ENCODE data around the gene DNAH2. TPM values are rescaled to one million over a fixed set of nuclear protein-coding genes. Genes with fewer than 3 reads are reported as not detected.

Gene DNAH2
- total RNA-seq, 1 experiment from 2014 or later: 0.13 TPM

GRCh38 chr17:7818026-7818425, 100.5 kb downstream of the DNAH2 start:
- H3K27me3 ChIP-seq (ENCODE audit: control insufficient read depth, insufficient read depth, low read length): no peaks in the 10 kb centered on the region
- no peaks in the 10 kb centered on the region for H3K9me3 ChIP-seq (ENCODE audit: control insufficient read depth, insufficient read depth, low read depth, low read length)
- CTCF ChIA-PET: no interaction called here
- in situ Hi-C loops (cut with HindIII; ENCODE audit: low pct_unique_long_range_greater_than_20kb, low sequenced_read_pairs) (no loop called here), intact Hi-C loops (cut with micrococcal nuclease; ENCODE audit: unreplicated experiment) (no loop called here)
- no peak overlapping the region for H3K4me3 ChIP-seq (ENCODE audit: low read depth in 2 of 2, low read length in 2 of 2)
- POLR2A ChIA-PET: no interaction called here
- DNase-seq (ENCODE audit: low read depth, low spot score) (no peak), ATAC-seq (no peak)
- BruUV-seq (replicated peaks): no TSS peak
- no peaks in the 10 kb centered on the region for H3K4me1 ChIP-seq (ENCODE audit: control insufficient read depth, insufficient read depth, low read length)
- H3K36me3 ChIP-seq (ENCODE audit: control insufficient read depth, insufficient read depth, low read length): no peaks in the 10 kb centered on the region
- no peak overlapping the region for H3K27ac ChIP-seq (ENCODE audit: low read length)
- TF ChIP-seq REST (IDR thresholded peaks at IDR 0.05; ENCODE audit: insufficient read depth in 1 of 2, low read depth in 2 of 2, low read length in 1 of 2) (no peak), SIN3A (IDR thresholded peaks at IDR 0.05; ENCODE audit: borderline replicate concordance, insufficient read depth, low read depth, low read length) (no peak)

GRCh38 chr17:7818746-7819645, 101.5 kb downstream of the DNAH2 start:
- Histone ChIP-seq H3K27me3 (ENCODE audit: control insufficient read depth, insufficient read depth, low read length) (no peaks in the 10 kb centered on the region), H3K4me1 (ENCODE audit: control insufficient read depth, insufficient read depth, low read length) (no peaks in the 10 kb centered on the region), H3K9me3 (ENCODE audit: control insufficient read depth, insufficient read depth, low read depth, low read length) (no peaks in the 10 kb centered on the region), H3K36me3 (ENCODE audit: control insufficient read depth, insufficient read depth, low read length) (no peaks in the 10 kb centered on the region), H3K27ac (ENCODE audit: low read length) (no peak overlapping the region), H3K4me3 (ENCODE audit: low read depth in 2 of 2, low read length in 2 of 2) (no peak overlapping the region)
- DNase-seq (ENCODE audit: low read depth, low spot score): no peak
- ChIA-PET POLR2A (no interaction called here), CTCF (interaction anchor here (0.6 to 0.9 kb wide), 2 partner anchors 62 to 94 kb away, joined by 3 read pairs; no protein-coding TSS in a partner anchor)
- no TSS peak for BruUV-seq (replicated peaks)
- intact Hi-C loops (cut with micrococcal nuclease; ENCODE audit: unreplicated experiment): no loop called here
- TF ChIP-seq POLR2AphosphoS5 (IDR thresholded peaks at IDR 0.05; ENCODE audit: low read depth, low read length) (no peak), TCF7L2 (IDR thresholded peaks at IDR 0.05; ENCODE audit: low read depth, low read length) (no peak), SIN3A (IDR thresholded peaks at IDR 0.05; ENCODE audit: borderline replicate concordance, insufficient read depth, low read depth, low read length) (no peak), REST (IDR thresholded peaks at IDR 0.05; ENCODE audit: insufficient read depth in 1 of 2, low read depth in 2 of 2, low read length in 1 of 2) (no peak), CTCF (IDR thresholded peaks at IDR 0.05) (no peak)
- no peak for ATAC-seq
- in situ Hi-C loops (cut with HindIII; ENCODE audit: low pct_unique_long_range_greater_than_20kb, low sequenced_read_pairs): no loop called here
